GM21786 (cell line): ENCODE results near the gene ZGPAT.

Experiments
- ATAC-seq: cut with Tn5 transposase; IDR thresholded peaks from one replicate; pipeline ENCODE4 v1.9.1; 2021; ENCODE audit not compliant: unreplicated experiment

ZGPAT gene

DNA sequence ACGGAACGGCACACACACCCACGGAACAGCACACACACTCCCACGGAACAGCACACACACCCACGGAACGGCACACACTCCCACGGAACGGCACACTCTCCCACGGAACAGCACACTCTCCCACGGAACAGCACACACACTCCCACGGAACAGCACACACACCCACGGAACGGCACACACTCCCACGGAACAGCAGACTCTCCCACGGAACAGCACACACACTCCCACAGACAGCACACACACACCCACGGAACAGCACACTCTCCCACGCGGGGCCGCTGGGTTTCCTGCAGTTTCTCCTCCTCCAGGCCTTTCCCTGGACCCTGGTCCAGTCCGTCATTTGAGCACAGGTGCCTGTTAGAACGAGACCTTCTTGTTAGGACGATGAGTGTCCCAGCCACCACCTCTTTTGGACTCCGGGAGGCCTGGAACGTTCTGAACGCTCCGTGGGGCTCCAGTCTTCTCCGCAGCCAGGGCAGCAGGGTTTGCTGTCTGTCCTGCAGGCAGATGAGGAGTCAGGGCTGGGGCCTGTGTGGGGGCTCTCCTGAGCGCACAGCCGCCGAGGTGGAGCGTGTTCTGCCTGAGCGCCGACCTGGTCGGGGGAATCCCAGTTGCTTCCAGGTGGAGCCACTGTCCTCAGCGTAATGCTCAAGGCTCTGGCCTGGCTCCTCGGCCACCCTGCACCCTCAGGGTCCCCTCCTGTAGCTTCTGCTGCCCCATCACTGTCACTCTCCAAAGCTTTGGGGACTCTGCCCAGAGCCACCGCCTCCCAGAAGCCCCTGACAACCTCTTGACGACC, 29.0 kb upstream of the ZGPAT start:
- no peak for ATAC-seq

DNA sequence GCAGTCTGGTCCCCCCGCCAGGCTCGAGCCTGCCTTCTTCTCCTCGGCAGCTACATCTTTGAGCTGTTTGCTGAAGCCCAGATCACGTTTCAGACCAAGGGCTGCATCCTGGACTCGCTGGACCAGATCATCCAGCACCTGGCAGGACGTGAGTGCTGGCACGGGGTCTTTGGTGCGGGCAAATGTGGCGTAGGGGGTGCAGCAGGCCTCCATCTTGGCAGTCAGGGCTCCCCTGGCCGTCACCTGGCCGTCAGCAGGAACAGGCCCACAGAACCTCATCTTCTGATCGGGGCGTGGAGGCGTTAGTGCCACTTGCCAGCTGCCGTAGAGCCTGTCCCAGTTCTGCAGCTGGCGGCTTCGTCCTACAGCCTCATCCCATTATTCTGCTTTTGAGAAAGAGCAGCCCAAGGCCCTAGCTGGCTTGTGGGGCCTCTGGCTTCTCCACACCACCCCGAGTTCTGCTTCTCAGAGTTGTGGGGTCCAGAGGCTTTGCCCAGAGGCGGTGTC, 28.0 kb upstream of the ZGPAT start:
- ATAC-seq = no peak

DNA sequence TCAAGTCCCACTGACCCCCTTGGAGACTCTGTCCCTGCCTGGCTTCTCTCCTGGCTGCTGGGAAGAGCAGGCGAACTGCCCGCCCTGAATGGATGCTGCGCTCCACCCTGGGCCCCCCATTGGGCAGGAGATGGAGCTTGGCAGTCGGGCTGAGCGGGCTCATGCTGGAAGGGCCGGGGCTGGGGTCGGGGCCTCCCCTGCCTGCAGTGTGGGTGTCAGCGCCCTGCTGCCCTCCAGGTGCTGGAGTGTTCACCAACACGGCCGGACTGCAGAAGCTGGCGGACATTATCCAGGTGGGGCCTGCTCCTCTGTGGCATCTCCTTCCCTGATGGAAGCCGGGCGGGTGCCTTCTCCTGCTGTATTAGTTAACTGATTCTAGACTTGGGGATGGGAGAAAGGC, 27.4 kb upstream of the ZGPAT start:
- no peak for ATAC-seq

DNA sequence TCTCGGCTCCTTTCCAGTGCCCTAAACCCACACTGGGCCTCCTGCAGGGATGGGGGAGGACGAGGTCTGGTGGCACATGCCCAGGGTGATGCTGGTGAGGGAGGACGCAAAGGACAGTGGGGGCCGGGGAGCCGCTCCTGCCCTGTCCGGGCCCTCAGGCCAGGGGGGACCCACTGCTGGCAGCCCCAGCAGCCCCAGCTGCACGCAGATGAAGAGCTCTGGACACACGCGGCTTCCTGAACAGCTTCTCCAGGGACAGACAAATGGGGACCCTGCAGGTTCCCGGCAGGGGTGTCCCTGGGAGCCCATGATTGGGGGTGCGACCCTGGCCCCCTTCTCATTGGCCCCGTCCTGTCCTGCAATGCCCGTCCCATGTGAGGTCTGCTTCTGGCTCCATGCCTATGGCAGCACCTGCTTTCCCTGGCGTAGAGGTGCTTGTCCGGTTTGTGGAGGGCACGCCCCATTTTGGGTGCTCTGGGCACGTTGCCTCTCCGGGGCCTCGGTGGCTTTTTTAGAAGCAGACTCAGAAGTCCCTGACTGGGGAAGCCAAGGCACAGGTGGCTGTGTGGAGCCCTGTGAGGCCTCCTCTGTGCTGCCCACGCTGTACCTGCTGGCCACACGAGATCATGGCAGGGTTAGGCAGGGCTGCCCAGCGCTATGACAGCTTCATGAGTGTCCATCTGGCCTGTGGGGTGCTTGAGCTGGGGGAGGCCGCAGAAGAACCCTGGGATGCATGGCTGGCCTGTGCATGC, 26.8 kb upstream of the ZGPAT start:
- no peak for ATAC-seq

DNA sequence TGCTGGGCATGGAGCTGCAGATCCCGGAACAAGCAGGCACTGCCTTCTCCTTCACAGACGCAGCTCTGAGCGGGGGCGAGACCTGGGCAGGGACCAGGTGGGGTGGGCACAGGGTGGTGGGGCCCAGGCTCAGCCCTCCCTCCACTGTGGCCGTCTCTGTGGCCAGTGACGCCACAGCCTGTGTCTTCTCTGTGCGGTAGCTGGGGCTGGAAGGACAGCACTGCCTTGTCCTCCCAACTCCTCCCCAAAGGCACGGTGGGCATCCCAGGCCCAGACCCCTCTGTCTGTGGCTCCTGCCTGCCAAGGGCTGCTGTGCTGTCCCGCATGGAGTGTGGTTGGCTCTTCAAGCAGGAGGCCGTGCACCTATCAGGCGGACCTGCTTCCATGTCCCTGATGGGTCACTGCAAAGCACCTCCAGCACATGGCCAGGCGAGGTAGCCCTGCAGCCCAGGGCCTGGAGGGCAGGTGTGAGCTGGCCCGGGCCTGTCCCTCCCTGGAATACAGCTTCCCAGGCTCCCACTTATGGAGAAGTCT, 26.2 kb upstream of the ZGPAT start:
- ATAC-seq = no peak

DNA sequence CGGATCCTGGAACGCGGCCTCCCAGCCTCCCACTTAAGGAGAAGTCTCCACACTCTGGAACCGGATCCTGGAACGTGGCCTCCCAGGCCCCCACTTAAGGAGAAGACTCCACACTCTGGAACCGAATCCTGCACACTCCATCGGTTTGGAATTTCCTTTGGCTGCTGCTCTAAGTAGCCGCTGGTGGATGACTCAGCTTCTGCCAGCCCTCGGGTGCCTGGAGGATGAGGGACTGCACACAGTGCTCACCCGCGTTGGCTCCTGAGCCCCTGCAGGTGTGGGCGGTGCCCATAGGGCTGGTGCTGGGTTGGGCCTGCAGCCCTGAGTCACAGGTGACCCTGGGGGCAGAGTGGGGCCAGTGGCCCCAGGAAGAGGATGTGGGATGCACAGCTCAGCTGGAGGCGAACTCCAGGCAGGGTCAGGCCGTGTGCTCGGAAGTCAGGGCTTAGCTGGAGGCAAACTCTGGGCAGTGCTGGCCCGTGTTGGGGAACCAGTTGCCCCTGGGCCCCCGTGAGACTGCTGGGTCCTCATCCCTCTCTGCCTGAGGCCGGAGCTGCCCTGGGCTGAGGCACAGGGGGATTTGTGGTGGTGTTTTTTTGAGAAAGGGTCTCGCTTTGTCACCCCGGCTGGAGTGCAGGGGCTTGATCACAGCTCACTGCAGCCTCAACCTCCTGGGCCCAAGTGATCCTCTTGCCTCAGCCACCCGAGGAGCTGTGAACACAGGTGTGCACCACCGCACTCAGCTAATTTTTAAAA, 25.3 kb upstream of the ZGPAT start:
- ATAC-seq = no peak

DNA sequence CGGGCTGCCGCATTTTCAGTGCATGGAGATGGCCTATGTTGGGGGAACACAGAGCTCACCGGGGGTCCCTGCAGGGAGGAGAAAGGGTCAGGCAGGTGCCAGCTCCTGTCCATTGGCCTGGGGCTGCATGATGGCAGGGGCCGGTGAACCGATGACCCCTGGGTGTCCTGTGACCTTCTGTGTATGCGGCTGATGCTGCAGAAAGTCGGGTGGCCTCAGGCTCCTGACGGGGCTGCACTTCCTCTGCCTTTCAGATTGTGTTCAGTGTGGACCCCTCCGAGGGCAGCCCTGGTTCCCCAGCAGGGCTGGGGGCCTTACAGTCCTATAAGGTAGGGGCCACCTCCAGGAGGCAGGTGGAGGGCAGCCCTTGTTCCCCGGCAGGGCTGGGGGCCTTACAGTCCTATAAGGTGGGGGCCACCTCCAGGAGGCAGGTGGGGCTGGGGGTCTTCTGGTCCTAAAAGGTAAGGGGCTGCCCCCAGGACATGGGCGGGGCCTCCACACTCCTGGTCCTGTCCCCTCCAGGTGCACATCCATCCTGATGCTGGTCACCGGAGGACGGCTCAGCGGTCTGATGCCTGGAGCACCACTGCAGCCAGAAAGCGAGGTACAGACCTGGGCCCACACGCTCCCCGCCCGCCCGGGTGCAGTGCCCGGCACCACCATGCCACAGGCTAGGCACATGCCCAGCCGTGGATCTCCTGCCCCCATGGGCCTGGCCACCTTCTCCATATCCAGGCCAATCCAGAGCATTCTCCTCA, 22.4 kb upstream of the ZGPAT start:
- no peak for ATAC-seq

DNA sequence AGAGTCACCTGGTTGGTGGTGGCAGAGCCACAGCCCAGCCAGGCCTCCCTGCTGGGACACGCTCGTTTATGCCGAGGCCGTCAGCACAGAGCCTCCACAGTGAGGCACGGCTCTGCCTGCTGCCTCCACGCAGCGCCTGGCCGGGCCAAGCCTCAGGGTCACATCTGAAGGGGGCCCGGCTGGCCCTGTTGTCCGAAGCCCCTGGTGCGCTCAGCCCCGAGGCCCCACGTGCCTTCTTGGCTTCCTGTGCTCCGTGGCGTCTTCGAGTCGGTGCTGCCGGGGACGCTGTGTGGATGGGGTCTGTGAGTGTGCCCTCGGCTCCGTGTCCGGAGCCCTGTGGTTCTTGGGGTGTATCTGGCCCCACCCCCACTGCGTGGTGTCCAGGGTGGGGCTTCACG, 21.7 kb upstream of the ZGPAT start:
- ATAC-seq = no peak

DNA sequence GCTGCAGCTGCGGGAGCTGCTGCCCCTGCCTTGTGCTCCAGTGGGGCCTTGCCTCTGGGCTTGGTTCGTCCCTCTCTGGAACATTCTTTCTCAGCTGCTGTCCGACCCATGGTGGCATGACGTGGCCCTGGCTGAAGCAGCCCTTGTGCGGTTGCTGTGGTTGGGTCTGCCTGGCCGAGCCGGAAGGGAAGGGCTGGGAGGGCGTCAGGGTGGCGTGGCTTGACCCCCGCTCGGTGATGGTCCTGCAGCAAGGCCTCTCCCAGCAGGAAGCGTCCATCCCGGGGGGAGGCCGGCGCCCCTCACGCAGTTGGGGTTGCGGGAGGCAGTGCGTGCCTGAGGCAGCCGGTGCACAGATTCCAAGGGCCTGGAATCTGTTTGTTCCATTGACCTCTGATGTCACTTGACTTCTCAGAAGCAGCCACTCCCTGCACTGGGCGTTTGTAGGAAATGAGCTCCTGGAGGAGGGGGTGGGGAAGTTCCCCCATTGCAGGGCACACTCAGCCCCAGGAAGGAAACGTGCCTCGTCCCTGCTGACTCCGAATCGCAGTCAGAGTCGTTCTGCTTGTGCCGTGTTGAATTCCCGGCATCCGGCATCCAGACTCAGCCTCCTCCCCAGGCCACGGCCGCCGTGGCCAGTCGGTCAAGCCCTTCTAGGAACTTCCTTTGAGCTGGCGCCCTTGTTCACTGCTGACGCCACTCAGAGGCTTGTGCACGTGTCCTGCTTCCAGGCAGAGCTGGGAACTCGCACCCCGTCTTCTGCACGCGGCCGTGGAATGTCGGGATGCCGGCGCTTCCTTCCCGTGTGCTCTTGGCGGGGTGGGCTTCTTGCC, 21.1 kb upstream of the ZGPAT start:
- ATAC-seq = no peak

DNA sequence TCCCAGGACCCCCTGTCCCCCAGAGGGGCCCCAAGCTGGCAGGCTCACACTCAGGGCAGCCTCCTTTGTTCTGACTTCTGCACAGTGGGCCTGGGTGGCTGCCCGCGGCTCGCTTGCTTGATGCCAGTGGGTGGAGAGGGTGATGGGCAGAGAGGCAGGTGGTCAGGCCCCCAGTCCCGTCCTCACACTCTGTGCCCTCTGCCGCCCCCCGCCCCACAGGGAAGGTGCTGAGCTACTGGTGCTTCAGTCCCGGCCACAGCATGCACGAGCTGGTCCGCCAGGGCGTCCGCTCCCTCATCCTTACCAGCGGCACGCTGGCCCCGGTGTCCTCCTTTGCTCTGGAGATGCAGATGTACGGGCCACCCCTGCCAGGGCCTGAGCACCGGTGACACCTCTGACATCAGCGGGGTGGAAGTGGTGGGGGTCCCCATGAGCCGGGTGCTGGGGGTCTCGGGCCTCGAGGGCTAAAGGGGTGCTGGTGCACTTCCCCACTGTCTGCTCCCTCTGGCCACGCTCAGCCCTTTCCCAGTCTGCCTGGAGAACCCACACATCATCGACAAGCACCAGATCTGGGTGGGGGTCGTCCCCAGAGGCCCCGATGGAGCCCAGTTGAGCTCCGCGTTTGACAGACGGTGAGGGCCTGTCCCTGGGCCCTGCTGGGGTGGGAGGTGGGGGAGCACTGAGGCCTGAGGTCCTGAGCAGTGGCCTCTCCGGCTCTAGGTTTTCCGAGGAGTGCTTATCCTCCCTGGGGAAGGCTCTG, 20.2 kb upstream of the ZGPAT start:
- ATAC-seq = no peak

DNA sequence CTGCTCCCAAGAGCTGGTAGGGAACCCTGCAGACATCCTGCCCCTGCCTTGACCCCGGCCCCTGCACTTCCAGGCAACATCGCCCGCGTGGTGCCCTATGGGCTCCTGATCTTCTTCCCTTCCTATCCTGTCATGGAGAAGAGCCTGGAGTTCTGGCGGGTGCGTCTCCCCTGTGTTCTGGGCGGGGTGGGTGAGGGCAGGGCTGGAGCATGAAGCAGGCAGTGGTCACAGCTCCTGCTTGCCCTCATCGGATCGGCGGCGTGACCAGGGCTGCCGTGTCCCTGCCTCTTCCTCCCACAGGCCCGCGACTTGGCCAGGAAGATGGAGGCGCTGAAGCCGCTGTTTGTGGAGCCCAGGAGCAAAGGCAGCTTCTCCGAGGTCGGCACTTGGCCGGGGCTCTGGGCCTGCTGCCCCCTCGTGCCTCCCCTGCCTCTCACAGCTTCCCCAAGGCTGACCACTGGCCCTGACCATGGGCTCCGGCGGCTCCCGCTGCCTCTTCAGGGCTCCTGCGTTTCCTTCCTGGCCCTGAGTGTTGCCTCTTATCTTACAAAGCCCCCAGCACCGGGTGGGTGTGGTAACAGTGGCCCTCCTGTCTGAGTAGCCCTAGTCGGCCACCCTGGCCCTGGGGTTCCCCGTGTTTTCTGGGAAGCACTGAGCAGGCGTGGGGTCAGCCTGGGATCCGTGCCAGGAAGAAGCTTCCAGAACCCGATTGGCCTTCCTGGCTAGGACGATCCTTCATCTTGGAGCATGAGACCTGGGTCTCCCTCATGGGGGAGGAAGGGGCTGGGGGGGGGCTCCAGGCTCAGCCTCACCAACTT, 19.4 kb upstream of the ZGPAT start:
- no peak for ATAC-seq

DNA sequence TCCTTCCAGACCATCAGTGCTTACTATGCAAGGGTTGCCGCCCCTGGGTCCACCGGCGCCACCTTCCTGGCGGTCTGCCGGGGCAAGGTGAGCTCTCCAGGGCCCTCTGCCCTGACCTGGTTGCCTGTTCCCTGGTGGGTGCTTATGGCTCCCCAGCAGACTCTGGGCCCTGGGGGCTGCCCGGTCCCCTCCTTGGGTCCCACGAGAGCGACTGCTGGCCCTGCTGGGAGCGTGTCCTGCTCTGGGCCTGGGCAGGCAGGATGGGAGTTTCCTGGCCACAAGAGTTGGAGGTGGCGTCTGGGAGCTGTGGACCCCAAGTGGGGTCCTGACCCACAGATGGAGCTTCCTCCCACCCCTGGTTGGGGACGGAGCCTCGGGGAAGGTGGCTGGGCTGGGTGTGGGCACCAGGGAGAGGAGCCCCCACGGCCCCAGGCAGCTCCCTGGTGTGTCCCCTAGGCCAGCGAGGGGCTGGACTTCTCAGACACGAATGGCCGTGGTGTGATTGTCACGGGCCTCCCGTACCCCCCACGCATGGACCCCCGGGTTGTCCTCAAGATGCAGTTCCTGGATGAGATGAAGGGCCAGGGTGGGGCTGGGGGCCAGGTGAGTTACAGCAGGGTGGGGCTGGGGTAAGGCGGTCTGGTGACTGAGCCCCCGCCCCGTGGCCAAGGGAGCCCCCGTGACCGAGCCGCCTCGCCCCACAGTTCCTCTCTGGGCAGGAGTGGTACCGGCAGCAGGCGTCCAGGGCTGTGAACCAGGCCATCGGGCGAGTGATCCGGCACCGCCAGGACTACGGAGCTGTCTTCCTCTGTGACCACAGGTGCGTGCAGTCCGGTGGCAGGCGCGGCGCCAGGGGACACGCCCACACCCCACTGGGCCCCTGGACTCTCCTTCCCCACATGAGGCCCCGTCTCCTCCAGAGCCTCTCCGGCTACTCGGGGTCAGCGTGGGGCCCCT, 18.5 kb upstream of the ZGPAT start:
- no peak for ATAC-seq

DNA sequence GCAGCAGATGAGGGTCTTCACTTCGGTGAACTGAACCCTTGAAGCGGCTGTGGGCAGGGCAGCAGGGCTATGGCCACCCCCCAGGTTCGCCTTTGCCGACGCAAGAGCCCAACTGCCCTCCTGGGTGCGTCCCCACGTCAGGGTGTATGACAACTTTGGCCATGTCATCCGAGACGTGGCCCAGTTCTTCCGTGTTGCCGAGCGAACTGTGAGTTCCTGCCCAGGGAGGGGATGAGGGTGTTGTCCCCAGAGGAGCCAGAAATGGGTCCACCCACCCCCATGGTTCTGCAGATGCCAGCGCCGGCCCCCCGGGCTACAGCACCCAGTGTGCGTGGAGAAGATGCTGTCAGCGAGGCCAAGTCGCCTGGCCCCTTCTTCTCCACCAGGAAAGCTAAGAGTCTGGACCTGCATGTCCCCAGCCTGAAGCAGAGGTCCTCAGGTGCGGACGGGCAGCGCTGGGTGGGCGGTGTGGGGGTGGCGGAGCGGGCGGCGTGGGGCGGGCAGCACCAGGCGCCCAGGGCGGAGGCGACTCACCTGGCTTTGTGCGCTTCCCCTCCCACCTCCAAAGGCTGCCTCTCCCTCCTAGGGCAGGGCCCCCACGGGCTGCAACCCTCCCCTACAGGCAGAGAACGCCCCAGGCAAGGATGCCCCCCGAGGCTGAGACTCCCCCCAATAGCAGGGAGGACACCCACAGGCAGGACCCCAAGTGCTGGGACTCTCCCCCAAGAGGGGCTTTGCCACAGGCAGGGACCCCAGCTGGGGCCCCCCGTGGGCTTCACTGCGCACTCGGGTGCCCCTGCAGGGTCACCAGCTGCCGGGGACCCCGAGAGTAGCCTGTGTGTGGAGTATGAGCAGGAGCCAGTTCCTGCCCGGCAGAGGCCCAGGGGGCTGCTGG, 17.6 kb upstream of the ZGPAT start:
- no peak for ATAC-seq

DNA sequence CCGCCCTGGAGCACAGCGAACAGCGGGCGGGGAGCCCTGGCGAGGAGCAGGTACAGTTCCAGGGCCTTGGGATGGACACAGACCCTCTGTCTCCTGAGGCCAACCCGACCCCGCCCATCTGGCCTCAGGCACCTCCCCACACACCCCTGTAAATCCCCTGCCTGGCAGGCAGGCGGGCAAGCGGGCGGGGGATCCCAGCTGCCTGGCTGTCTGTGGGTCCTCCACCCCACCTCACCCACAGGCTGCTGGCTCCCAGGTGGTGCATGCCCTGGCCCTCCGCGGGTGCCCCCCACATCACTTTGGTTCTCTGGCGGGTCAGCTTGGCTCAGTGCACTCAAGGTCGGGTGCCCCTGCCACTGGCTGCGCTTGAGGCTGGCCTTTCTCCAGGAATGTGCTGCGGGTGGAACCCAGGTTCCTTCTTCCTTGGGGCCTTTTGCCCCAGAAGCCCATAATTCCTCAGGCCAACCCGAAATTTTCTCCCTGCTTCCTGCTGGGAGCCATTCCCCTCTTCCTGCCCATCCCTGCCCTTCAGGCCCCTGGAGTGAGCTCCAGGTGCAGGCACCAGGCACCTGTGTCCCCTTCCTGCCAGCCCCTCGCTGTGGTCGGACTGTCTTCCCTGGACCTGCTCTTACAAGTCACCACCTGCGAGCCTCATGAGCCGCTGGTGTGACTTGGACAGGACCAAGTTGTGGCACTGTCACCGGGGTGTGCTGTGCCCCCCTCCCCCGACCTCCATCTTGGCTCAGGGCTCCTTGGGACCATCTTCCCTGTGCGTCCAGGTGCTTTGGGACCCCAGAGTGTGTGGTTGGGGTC, 16.7 kb upstream of the ZGPAT start:
- ATAC-seq = no peak

DNA sequence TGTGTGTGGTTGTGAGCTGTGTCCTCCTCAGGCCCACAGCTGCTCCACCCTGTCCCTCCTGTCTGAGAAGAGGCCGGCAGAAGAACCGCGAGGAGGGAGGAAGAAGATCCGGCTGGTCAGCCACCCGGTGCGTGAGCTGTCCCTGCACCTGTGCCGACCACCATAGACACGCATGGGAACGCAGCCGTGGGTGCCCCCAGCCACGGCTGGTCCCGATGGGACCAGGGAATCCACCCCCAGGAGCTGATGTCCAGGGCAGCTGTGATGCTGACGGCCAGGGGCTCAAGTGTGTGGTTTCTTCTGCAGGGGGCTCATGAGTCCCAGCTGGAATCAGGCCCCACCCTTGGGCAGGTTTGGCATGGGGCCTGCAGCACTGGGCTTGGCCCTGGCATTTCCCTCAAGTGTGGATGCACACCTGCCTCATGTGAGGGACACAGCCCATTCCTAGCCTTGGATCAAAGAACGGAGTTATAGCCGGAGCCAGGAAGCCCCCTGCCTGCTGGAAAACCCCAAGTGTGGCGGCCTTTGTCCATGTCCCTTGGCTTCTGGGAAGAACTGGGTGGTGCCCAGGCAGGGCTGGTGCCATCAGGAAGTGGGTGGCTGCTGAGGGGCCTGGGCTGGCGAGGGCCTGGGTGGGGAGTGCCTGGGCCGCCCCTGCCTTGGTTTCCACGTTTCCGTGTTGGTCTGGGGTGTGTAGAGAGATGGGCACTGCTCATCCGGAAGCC, 16.0 kb upstream of the ZGPAT start:
- ATAC-seq = no peak
